Measurements from ENCODE around the gene CARNS1. TPM values are rescaled to one million over a fixed set of nuclear protein-coding genes. Genes with fewer than 3 reads are reported as not detected.

Gene CARNS1
- polyA plus RNA-seq, 1 donor (not counting 4 experiments of a cell fraction or from before 2014, with no cell fraction given) = not detected

DNA sequence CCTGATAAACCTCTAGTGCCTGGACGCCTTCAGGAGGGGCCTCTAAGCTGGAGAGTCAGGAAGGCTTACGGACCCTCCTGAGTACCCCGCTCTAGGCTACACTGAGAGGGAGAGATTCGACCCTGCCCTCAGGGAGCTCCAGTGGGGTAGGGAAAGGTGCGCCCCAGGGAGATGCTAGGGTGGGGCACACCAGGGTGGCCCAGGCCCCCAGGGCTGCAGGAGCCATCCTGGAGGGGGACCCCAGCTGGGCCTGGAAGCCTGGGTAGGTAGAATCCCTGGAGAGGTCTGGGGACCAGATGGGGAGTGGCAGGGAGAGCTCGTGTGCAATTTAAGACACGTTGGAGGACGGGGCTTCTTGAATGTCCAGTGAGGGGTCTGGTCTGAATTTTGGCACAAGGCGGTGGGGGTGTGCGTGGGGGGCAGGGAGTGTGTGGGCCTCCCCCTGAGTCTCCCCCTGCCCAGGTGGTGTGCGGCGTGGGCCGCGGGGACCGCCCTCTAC is 4.7 kb downstream of the CARNS1 start:
- Histone ChIP-seq H4K20me1 (ENCODE audit: control insufficient read depth, extremely low read depth, insufficient read depth, low read length) (no peaks in the 10 kb centered on the region), H3K9me1 (ENCODE audit: control insufficient read depth, extremely low read depth, insufficient read depth, low read length) (no peaks in the 10 kb centered on the region), H3K9me3 (ENCODE audit: control insufficient read depth, low read depth, low read length) (no peaks in the 10 kb centered on the region), H2AFZ (ENCODE audit: control insufficient read depth, low read length) (no peak overlapping the region), H3K36me3 (ENCODE audit: control insufficient read depth in 2 of 2, extremely low read depth in 1 of 2, insufficient read depth in 2 of 2, low read length in 2 of 2) (no peaks in the 10 kb centered on the region), H3K4me1 (ENCODE audit: control insufficient read depth, extremely low read depth, insufficient read depth, low read length) (peaks cover 22% of the 10 kb centered on the region), H3K9ac (ENCODE audit: control insufficient read depth, extremely low read depth, insufficient read depth, low read length) (peak overlapping the region; percentile 56), H3K79me2 (ENCODE audit: control insufficient read depth, insufficient read depth, low read length) (no peaks in the 10 kb centered on the region), H3K27ac (ENCODE audit: control insufficient read depth, insufficient read depth, low read length) (no peak overlapping the region), H3K27me3 (ENCODE audit: control insufficient read depth, extremely low read depth, insufficient read depth, low read length) (peaks cover 5% of the 10 kb centered on the region), H3K4me3 (ENCODE audit: control insufficient read depth in 2 of 3, extremely low read depth in 1 of 3, insufficient read depth in 2 of 3, low read depth in 1 of 3, low read length in 3 of 3) (peak overlapping the region in 1 of 3 experiments; percentile 68), H3K4me2 (ENCODE audit: control insufficient read depth, extremely low read depth, insufficient read depth, low read depth, low read length) (peak overlapping the region; percentile 78)
- no peak for TF ChIP-seq EZH2 (IDR thresholded peaks at IDR 0.05; ENCODE audit: low read length)
- TF ChIP-seq, protein P1, sequence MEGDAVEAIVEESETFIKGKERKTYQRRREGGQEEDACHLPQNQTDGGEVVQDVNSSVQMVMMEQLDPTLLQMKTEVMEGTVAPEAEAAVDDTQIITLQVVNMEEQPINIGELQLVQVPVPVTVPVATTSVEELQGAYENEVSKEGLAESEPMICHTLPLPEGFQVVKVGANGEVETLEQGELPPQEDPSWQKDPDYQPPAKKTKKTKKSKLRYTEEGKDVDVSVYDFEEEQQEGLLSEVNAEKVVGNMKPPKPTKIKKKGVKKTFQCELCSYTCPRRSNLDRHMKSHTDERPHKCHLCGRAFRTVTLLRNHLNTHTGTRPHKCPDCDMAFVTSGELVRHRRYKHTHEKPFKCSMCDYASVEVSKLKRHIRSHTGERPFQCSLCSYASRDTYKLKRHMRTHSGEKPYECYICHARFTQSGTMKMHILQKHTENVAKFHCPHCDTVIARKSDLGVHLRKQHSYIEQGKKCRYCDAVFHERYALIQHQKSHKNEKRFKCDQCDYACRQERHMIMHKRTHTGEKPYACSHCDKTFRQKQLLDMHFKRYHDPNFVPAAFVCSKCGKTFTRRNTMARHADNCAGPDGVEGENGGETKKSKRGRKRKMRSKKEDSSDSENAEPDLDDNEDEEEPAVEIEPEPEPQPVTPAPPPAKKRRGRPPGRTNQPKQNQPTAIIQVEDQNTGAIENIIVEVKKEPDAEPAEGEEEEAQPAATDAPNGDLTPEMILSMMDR (optimal IDR thresholded peaks at IDR 0.05 in 1 of 3, IDR thresholded peaks at IDR 0.05 in 1 of 3, conservative IDR thresholded peaks at IDR 0.05 in 1 of 3; ENCODE audit: extremely low read depth in 1 of 3, insufficient read depth in 2 of 3, low read length in 3 of 3) = no peak
- FAIRE-seq (no peak), DNase-seq (ENCODE audit: low read depth, low spot score) (no peak)
- dilution Hi-C loops (cut with MboI; ENCODE audit: extremely low pct_ligation_motif_present, low sequenced_read_pairs) = no loop called here

DNA sequence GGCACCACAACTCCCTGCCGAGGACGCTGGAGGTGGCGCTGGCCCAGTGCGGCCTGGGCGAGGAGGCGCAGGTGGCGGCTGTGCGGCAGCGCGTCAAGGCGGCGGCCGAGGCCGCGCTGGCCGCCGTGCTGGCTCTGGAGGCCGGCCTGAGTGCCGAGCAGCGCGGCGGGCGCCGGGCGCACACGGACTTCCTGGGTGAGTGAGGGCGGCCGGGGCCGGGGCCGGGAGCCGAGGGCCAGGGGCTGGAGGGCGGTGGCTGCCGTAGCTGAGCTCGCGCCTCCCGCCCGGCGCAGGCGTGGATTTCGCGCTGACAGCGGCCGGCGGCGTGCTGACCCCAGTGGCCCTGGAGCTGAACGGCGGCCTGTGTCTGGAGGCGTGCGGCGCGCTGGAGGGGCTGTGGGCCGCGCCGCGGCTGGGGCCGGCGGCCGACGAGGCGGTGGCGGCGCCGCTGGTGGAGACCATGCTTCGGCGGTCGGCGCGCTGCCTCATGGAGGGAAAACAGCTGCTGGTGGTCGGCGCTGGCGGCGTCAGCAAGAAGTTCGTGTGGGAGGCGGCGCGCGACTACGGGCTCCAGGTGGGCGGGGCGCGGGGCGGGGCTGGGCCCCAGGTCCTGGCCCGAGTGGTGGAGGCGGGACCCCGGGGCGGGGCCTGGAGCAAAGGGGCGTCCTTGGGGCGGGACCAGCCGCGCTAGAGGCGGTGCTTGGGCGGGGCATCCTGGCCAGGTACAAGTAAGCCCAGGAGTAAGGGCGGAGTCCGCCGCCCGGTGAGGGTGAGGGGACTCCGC is 5.4 kb downstream of the CARNS1 start:
- Histone ChIP-seq H3K27ac (ENCODE audit: control insufficient read depth, insufficient read depth, low read length) (no peak overlapping the region), H3K4me3 (ENCODE audit: control insufficient read depth in 2 of 3, extremely low read depth in 1 of 3, insufficient read depth in 2 of 3, low read depth in 1 of 3, low read length in 3 of 3) (peak overlapping the region; percentile 25 to 68 (median 59)), H3K9me3 (ENCODE audit: control insufficient read depth, low read depth, low read length) (no peaks in the 10 kb centered on the region), H3K27me3 (ENCODE audit: control insufficient read depth, extremely low read depth, insufficient read depth, low read length) (peaks cover 4% of the 10 kb centered on the region), H3K36me3 (ENCODE audit: control insufficient read depth in 2 of 2, extremely low read depth in 1 of 2, insufficient read depth in 2 of 2, low read length in 2 of 2) (no peaks in the 10 kb centered on the region), H3K4me2 (ENCODE audit: control insufficient read depth, extremely low read depth, insufficient read depth, low read depth, low read length) (peak overlapping the region; percentile 78), H3K79me2 (ENCODE audit: control insufficient read depth, insufficient read depth, low read length) (no peaks in the 10 kb centered on the region), H4K20me1 (ENCODE audit: control insufficient read depth, extremely low read depth, insufficient read depth, low read length) (no peaks in the 10 kb centered on the region), H3K9me1 (ENCODE audit: control insufficient read depth, extremely low read depth, insufficient read depth, low read length) (no peaks in the 10 kb centered on the region), H3K4me1 (ENCODE audit: control insufficient read depth, extremely low read depth, insufficient read depth, low read length) (peaks cover 22% of the 10 kb centered on the region), H3K9ac (ENCODE audit: control insufficient read depth, extremely low read depth, insufficient read depth, low read length) (peak overlapping the region; percentile 56), H2AFZ (ENCODE audit: control insufficient read depth, low read length) (peak overlapping the region; percentile 73)
- dilution Hi-C loops (cut with MboI; ENCODE audit: extremely low pct_ligation_motif_present, low sequenced_read_pairs) = no loop called here
- no peak for TF ChIP-seq EZH2 (IDR thresholded peaks at IDR 0.05; ENCODE audit: low read length)
- TF ChIP-seq, protein P1 (optimal IDR thresholded peaks at IDR 0.05 in 1 of 3, IDR thresholded peaks at IDR 0.05 in 1 of 3, conservative IDR thresholded peaks at IDR 0.05 in 1 of 3; ENCODE audit: extremely low read depth in 1 of 3, insufficient read depth in 2 of 3, low read length in 3 of 3) = no peak
- peak; percentile 80 for DNase-seq (ENCODE audit: low read depth, low spot score)
- no peak for FAIRE-seq

All from keratinocyte (primary cell).